Dermis microvascular lymphatic vessel endothelial cell (primary cell): ENCODE results near the gene PARD3. TPM values are rescaled to one million over a fixed set of nuclear protein-coding genes. Genes with fewer than 3 reads are reported as not detected.

Experiments used
- DNase-seq, 2 donors: peaks; one replicate each; pipeline versions ENCODE4 v3.0.0 to v3.0.0-alpha.2; 2010; ENCODE audit warnings: low read depth in 2 of 2
- total RNA-seq: library from RNA; depleted of rRNA; stranded (reverse); fragments of >200 nt; gene quantifications from 2 replicates; pipeline ENCODE4 v1.2.1, GENCODE V29; 2014

Gene PARD3
- total RNA-seq, 1 donor from 2014 or later = 22.6 TPM

- no peak for DNase-seq
Measured at GRCh38 chr10:34507217-34507616, 307.9 kb downstream of the PARD3 start.

GRCh38 chr10:34506786-34507185 lies 308.3 kb downstream of the PARD3 start:
- DNase-seq = no peak

- no peak for DNase-seq
Measured at GRCh38 chr10:34505338-34505737, 309.8 kb downstream of the PARD3 start.

- DNase-seq = no peak
Measured at GRCh38 chr10:34504534-34504933, 310.6 kb downstream of the PARD3 start.

GRCh38 chr10:34503704-34504103 lies 311.4 kb downstream of the PARD3 start:
- no peak for DNase-seq

GRCh38 chr10:34499612-34500279 lies 315.4 kb downstream of the PARD3 start:
- no peak for DNase-seq

- DNase-seq = no peak
Measured at GRCh38 chr10:34498821-34499220, 316.3 kb downstream of the PARD3 start.

- DNase-seq = no peak
Measured at GRCh38 chr10:34495938-34496337, 319.2 kb downstream of the PARD3 start.

GRCh38 chr10:34494012-34494411 lies 321.1 kb downstream of the PARD3 start:
- DNase-seq = no peak

GRCh38 chr10:34492081-34492480 lies 323.0 kb downstream of the PARD3 start:
- no peak for DNase-seq

- no peak for DNase-seq
Measured at GRCh38 chr10:34491678-34492077, 323.4 kb downstream of the PARD3 start.

- DNase-seq = no peak
Measured at GRCh38 chr10:34489973-34490745, 324.9 kb downstream of the PARD3 start.

GRCh38 chr10:34489411-34489810 lies 325.7 kb downstream of the PARD3 start:
- no peak for DNase-seq

- no peak for DNase-seq
Measured at GRCh38 chr10:34488476-34489130, 326.5 kb downstream of the PARD3 start.

- DNase-seq = no peak
Measured at GRCh38 chr10:34486008-34486407, 329.1 kb downstream of the PARD3 start.

GRCh38 chr10:34484164-34484563 lies 330.9 kb downstream of the PARD3 start:
- DNase-seq = no peak

GRCh38 chr10:34480345-34480744 lies 334.8 kb downstream of the PARD3 start:
- no peak for DNase-seq

GRCh38 chr10:34479520-34480179 lies 335.4 kb downstream of the PARD3 start:
- DNase-seq = no peak

GRCh38 chr10:34477249-34477648 lies 337.8 kb downstream of the PARD3 start:
- no peak for DNase-seq

- DNase-seq = no peak
Measured at GRCh38 chr10:34476608-34477007, 338.5 kb downstream of the PARD3 start.

GRCh38 chr10:34475786-34476185 lies 339.3 kb downstream of the PARD3 start:
- DNase-seq = no peak

- no peak for DNase-seq
Measured at GRCh38 chr10:34475274-34475646, 339.8 kb downstream of the PARD3 start.
